Prostate gland (tissue), 2 donors: Measurements from ENCODE around the gene MMP21. TPM values are rescaled to one million over a fixed set of nuclear protein-coding genes. Genes with fewer than 3 reads are reported as not detected.
A peak's percentile ranks its signal among the peaks of the same experiment; 100 is the strongest.

Experiments
- DNase-seq: peaks from one replicate; pipeline ENCODE4 v3.0.0-alpha.2; 2019; ENCODE audit warnings: low spot score
- H3K27ac ChIP-seq, 2 donors: fragments of 200-600 bp; sonication (generic); 2 replicates each; pipeline ENCODE4 v1.5.1; 2017 to 2019
- H3K27me3 ChIP-seq: fragments of 200-600 bp; sonication (generic); replicated peaks from 2 replicates; pipeline ENCODE4 v1.5.1; 2019; ENCODE audit not compliant: insufficient read depth
- H3K36me3 ChIP-seq, 2 donors: fragments of 200-600 bp; sonication (generic); 1 replicate in 1 of 2; 2 replicates in 1 of 2; pipeline versions ENCODE4 v1.5.1 to v1.8.1; 2017 to 2019
- H3K4me1 ChIP-seq: fragments of 200-600 bp; sonication (generic); replicated peaks from 2 replicates; pipeline ENCODE4 v1.5.1; 2019
- H3K4me3 ChIP-seq, 2 donors: fragments of 200-600 bp; sonication (generic); 2 replicates each; pipeline ENCODE4 v1.5.1; 2017 to 2019
- H3K9me3 ChIP-seq: fragments of 200-600 bp; sonication (generic); 2 replicates; pipeline ENCODE4 v1.5.1; 2017
- POLR2A ChIP-seq: fragments of 450-650 bp; IDR thresholded peaks from one replicate; pipeline ENCODE4 v1.6.1; 2016; ENCODE audit warnings: antibody characterized with exemption, mild to moderate bottlenecking
- POLR2AphosphoS5 ChIP-seq: sonication (generic); formaldehyde crosslinking; IDR thresholded peaks from one replicate; pipeline ENCODE4 v1.6.1; 2017; ENCODE audit warnings: antibody characterized with exemption
- WGBS: methylation state at CpG from one replicate; pipeline ENCODE4 v1.1.5; 2018; 5-methylcytosine and 5-hydroxymethylcytosine counted together
- intact Hi-C: fragments of 100-400 bp; cut with DNase I; formaldehyde crosslinking; loops from one replicate; pipeline ENCODE4 v1.14.2; 2022
- total RNA-seq, 2 donors: library from RNA; depleted of rRNA; stranded (reverse); fragments of >200 nt; gene quantifications; one replicate each; pipeline ENCODE4 v1.1.0, GENCODE V29; 2016
- TF ChIP-seq, protein P1 (sequence below), 4 experiments: fragments of 200-600 bp in 2 of 4; fragments of 450-650 bp in 2 of 4; sonication (generic) in 2 of 4; IDR thresholded peaks; 1 replicate in 3 of 4; 2 replicates in 1 of 4; pipeline ENCODE4 v1.5.1; 2016 to 2019; ENCODE audit warnings: antibody characterized with exemption in 4 of 4, mild to moderate bottlenecking in 2 of 4, moderate library complexity in 2 of 4

MMP21 gene
- total RNA-seq, 2 donors from 2014 or later: not detected

DNA sequence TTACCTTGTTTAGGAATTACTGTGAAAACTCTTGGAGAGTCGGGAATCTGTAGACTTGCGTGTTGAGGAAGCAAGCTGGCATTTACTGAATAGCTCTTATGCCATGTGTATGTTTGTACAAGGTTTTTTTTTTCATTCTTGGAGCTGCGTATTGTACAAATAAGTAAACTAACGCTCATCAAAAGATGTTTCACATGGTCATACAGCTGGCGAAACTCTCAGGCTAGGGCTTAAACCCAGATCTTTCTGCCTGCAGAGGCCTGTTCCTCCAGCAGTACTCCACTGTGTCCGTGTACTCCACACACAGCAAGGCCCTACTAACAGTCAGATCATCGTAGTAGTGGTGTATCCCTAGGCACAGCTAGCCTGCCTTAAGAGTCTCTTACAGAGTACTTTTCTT lies 48.7 kb downstream of the MMP21 start:
- WGBS: 56% methylated on average over 7 of the region's 7 CpGs
- intact Hi-C loops: no loop called here
- no peak for DNase-seq

DNA sequence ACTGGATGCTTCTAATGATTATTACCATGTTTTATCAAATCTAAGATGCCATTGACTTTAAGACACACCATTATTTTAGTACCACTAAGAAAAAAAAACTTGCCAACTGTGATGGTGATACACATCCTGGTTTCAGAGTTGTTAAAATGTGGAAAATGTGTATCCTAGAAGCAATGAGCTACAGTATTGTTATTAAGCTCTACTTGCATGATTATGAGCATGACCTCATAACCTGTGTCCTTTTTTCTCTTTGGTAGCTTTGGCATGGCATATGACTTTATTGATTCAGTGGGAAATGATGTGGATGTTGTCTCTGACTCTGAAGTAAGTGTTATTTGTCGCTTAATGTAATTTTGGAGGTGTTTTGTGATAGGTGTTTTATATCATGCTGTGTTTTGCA lies 52.8 kb downstream of the MMP21 start:
- Histone ChIP-seq H3K4me3 (no peak overlapping the region), H3K27ac (no peak overlapping the region), H3K4me1 (peaks cover 11% of the 10 kb centered on the region), H3K9me3 (no peaks in the 10 kb centered on the region), H3K36me3 (no peaks in the 10 kb centered on the region), H3K27me3 (no peaks in the 10 kb centered on the region)
- intact Hi-C loops: no loop called here
- TF ChIP-seq POLR2AphosphoS5: no peak
- TF ChIP-seq, protein P1, sequence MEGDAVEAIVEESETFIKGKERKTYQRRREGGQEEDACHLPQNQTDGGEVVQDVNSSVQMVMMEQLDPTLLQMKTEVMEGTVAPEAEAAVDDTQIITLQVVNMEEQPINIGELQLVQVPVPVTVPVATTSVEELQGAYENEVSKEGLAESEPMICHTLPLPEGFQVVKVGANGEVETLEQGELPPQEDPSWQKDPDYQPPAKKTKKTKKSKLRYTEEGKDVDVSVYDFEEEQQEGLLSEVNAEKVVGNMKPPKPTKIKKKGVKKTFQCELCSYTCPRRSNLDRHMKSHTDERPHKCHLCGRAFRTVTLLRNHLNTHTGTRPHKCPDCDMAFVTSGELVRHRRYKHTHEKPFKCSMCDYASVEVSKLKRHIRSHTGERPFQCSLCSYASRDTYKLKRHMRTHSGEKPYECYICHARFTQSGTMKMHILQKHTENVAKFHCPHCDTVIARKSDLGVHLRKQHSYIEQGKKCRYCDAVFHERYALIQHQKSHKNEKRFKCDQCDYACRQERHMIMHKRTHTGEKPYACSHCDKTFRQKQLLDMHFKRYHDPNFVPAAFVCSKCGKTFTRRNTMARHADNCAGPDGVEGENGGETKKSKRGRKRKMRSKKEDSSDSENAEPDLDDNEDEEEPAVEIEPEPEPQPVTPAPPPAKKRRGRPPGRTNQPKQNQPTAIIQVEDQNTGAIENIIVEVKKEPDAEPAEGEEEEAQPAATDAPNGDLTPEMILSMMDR (IDR thresholded peaks at IDR 0.05): no peak
- TF ChIP-seq POLR2A: no peak
- 97% methylated on average over 1 of the region's 1 CpG for WGBS
- no peak for DNase-seq

More for the DNA sequence above, 48.7 kb downstream of the MMP21 start:
- H3K9me3 ChIP-seq: no peaks in the 10 kb centered on the region
- no peaks in the 10 kb centered on the region for H3K27me3 ChIP-seq
- H3K27ac ChIP-seq: peak overlapping the region; percentile 22 to 32
- H3K4me3 ChIP-seq: no peak overlapping the region
- H3K36me3 ChIP-seq: peaks cover 7 to 13% of the 10 kb centered on the region in 2 donors
- TF ChIP-seq, protein P1 (IDR thresholded peaks at IDR 0.05): no peak
- TF ChIP-seq POLR2AphosphoS5 (no peak), POLR2A (no peak)
- H3K4me1 ChIP-seq: peaks cover 11% of the 10 kb centered on the region

DNA sequence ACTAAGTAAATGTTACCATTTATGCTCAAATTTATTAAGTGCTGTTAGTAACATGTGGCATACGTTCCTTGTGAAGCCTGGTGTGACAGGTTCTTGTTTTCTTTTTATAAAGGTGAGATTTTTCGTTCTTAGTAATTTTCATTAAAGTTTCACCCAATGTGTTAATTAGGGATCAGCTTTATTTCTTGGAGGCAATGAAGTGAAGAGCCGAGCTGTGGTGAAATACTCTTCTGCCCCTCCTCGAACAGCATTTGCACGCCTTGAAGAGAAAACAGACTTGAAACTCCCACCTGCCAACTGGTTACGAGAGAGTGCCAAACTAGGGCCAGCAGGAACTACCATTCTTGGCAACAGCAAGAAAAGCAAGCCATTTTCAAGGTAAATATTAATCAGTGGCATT lies 54.6 kb downstream of the MMP21 start:
- Histone ChIP-seq H3K4me1 (no peaks in the 10 kb centered on the region), H3K9me3 (no peaks in the 10 kb centered on the region), H3K36me3 (no peaks in the 10 kb centered on the region), H3K27me3 (no peaks in the 10 kb centered on the region), H3K27ac (no peak overlapping the region), H3K4me3 (no peak overlapping the region)
- WGBS: 75% methylated on average over 6 of the region's 6 CpGs
- TF ChIP-seq, protein P1 (IDR thresholded peaks at IDR 0.05): no peak
- no peak for TF ChIP-seq POLR2A
- no peak for TF ChIP-seq POLR2AphosphoS5
- intact Hi-C loops: no loop called here
- no peak for DNase-seq

DNA sequence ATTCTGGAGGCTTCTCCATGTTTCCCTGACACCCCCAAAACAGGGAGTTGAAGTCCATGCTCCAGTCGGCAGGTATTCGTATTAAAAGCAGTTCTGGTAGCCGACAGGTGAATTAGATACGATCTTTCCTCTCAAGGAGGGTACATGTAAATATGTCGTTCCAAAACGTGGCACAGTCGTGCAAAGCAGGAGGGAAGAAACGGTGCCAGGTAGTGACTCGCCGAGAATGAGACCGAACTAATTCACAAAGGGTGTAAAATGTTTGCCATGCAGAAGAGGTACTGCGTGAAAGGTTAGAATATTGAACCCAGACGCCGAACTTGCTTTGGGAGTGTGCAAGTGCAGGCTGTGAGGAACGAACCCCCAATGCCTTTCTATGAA lies 55.6 kb downstream of the MMP21 start:
- Histone ChIP-seq H3K4me3 (peak overlapping the region; percentile 76 to 86), H3K27ac (peak overlapping the region; percentile 90 to 91), H3K9me3 (no peaks in the 10 kb centered on the region), H3K36me3 (no peaks in the 10 kb centered on the region), H3K27me3 (no peaks in the 10 kb centered on the region), H3K4me1 (no peaks in the 10 kb centered on the region)
- under 1% methylated on average over 15 of the region's 15 CpGs for WGBS
- intact Hi-C loops: no loop called here
- TF ChIP-seq, protein P1 (IDR thresholded peaks at IDR 0.05): no peak
- TF ChIP-seq POLR2AphosphoS5 (no peak), POLR2A (no peak)
- DNase-seq: no peak

DNA sequence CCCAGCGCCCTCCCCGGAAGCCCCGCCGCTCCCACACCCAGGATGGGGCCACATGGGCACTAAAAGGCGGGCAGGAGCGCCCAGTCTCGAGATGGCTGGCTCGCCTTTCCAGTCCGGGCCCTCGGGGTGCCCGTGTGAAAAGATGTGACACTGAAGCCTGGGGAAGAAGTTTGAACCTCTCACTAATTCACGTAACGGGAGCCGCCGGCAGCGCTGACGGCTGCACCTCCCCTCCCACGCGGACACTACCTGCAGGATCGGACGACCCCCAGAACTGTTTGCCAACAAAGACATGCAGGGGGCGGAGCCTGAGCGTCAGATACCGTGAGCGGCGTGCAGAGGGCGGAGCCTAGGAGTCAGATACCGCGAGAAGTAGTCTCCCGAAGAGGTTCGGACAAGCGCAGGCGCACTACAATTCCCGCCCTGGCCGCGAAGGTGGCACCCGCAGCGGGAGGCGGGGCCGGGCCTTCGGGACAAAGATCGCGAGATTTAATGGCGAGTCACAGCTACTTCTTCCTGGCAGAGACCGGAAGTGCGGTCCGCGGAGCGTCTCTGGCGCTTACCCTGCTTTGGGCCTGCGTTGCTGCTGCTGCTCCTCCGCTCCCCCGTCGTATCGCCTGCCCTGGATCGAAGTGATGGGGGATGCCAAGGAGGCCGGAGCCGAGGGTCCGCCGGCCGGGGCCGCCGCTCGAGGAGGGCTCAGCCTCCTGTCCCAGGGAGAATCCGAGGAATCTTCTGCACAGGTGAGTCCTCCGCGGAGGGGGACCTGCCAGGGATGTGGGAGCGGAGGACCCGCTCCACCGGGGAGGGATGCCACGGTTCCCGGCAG lies 56.2 kb downstream of the MMP21 start, which contains the start of gene EDRF1:
TSS of gene EDRF1 (plus strand) at position 537 of the 829 bp plus-strand sequence. CDS start at position 636, 99 bp downstream.
- intact Hi-C loops: no loop called here
- DNase-seq: peak; percentile 98
- Histone ChIP-seq H3K27me3 (no peaks in the 10 kb centered on the region), H3K36me3 (no peaks in the 10 kb centered on the region), H3K27ac (peak within 1 kb of the TSS; percentile 90 to 91), H3K4me1 (no peaks in the 10 kb centered on the region), H3K4me3 (peak within 1 kb of the TSS; percentile 76 to 86), H3K9me3 (no peaks in the 10 kb centered on the region)
- TF ChIP-seq, protein P1 (IDR thresholded peaks at IDR 0.05): peak in 2 of 4 experiments; percentile 13 to 30
- TF ChIP-seq POLR2AphosphoS5 (peak; percentile 99), POLR2A (peak; percentile 80)
- under 1% methylated on average over 68 of the region's 72 CpGs for WGBS
